Keratinocyte (primary cell): ENCODE measurements around the gene TMEM45B.
"Not testable (repeated sequence)": the region's sequence is repeated elsewhere in the genome, so short reads cannot be mapped to it uniquely, and the experiment has no call there.

Source experiments
- EZH2 ChIP-seq: IDR thresholded peaks from one replicate; pipeline ENCODE4 v1.6.1; 2012; ENCODE audit warnings: inconsistent platforms, mild to moderate bottlenecking, low read length, moderate library complexity
- TF ChIP-seq, protein P1 (sequence below), 3 experiments: IDR thresholded peaks in 1 of 3; conservative IDR thresholded peaks in 1 of 3; optimal IDR thresholded peaks in 1 of 3; 2 replicates in 2 of 3; 3 replicates in 1 of 3; pipeline versions ENCODE3 to v1.5.1; 2011; ENCODE audit warnings: low read length in 3 of 3, mild to moderate bottlenecking in 3 of 3, moderate library complexity in 2 of 3, control low read depth in 1 of 3, inconsistent platforms in 1 of 3; ENCODE audit not compliant: insufficient read depth in 2 of 3; ENCODE audit errors: extremely low read depth in 1 of 3

GRCh38 chr11:129808241-129808640 lies 7.4 kb upstream of the TMEM45B start:
- TF ChIP-seq, protein P1, sequence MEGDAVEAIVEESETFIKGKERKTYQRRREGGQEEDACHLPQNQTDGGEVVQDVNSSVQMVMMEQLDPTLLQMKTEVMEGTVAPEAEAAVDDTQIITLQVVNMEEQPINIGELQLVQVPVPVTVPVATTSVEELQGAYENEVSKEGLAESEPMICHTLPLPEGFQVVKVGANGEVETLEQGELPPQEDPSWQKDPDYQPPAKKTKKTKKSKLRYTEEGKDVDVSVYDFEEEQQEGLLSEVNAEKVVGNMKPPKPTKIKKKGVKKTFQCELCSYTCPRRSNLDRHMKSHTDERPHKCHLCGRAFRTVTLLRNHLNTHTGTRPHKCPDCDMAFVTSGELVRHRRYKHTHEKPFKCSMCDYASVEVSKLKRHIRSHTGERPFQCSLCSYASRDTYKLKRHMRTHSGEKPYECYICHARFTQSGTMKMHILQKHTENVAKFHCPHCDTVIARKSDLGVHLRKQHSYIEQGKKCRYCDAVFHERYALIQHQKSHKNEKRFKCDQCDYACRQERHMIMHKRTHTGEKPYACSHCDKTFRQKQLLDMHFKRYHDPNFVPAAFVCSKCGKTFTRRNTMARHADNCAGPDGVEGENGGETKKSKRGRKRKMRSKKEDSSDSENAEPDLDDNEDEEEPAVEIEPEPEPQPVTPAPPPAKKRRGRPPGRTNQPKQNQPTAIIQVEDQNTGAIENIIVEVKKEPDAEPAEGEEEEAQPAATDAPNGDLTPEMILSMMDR (optimal IDR thresholded peaks at IDR 0.05 in 1 of 3, IDR thresholded peaks at IDR 0.05 in 1 of 3, conservative IDR thresholded peaks at IDR 0.05 in 1 of 3; ENCODE audit: extremely low read depth in 1 of 3, insufficient read depth in 2 of 3, low read length in 3 of 3) = not testable (repeated sequence)
- not testable (repeated sequence) for TF ChIP-seq EZH2
